Kidney epithelial cell (primary cell): ENCODE results near the gene WDR89. TPM values are rescaled to one million over a fixed set of nuclear protein-coding genes. Genes with fewer than 3 reads are reported as not detected.
A peak's percentile ranks its signal among the peaks of the same experiment; 100 is the strongest.

Source experiments
- DNase-seq: peaks from one replicate; pipeline ENCODE4 v3.0.0-alpha.2; 2010; ENCODE audit warnings: low read depth
- H3K27me3 ChIP-seq: 2 replicates; pipeline ENCODE4 v1.6.0; 2011; ENCODE audit warnings: low read length; ENCODE audit not compliant: control insufficient read depth, insufficient read depth
- H3K36me3 ChIP-seq: 2 replicates; pipeline ENCODE4 v1.5.1; 2011; ENCODE audit warnings: low read length; ENCODE audit not compliant: control insufficient read depth, insufficient read depth
- H3K4me3 ChIP-seq: 2 replicates; pipeline ENCODE4 v1.5.1; 2011; ENCODE audit warnings: low read depth, mild to moderate bottlenecking, control low read depth, low read length
- total RNA-seq: library from RNA; depleted of rRNA; stranded (reverse); fragments of >200 nt; gene quantifications from 2 replicates; pipeline ENCODE4 v1.2.3, GENCODE V29; 2015
- TF ChIP-seq, protein P1 (sequence below): IDR thresholded peaks from 2 replicates; pipeline ENCODE4 v1.5.1; 2011; ENCODE audit warnings: mild to moderate bottlenecking, moderate library complexity, low read length, control low read depth, inconsistent platforms; ENCODE audit not compliant: insufficient read depth, poor library complexity, severe bottlenecking

Gene WDR89
- total RNA-seq, 1 donor from 2014 or later: 12.2 TPM

- TF ChIP-seq, protein P1, sequence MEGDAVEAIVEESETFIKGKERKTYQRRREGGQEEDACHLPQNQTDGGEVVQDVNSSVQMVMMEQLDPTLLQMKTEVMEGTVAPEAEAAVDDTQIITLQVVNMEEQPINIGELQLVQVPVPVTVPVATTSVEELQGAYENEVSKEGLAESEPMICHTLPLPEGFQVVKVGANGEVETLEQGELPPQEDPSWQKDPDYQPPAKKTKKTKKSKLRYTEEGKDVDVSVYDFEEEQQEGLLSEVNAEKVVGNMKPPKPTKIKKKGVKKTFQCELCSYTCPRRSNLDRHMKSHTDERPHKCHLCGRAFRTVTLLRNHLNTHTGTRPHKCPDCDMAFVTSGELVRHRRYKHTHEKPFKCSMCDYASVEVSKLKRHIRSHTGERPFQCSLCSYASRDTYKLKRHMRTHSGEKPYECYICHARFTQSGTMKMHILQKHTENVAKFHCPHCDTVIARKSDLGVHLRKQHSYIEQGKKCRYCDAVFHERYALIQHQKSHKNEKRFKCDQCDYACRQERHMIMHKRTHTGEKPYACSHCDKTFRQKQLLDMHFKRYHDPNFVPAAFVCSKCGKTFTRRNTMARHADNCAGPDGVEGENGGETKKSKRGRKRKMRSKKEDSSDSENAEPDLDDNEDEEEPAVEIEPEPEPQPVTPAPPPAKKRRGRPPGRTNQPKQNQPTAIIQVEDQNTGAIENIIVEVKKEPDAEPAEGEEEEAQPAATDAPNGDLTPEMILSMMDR: no peak
- DNase-seq: no peak
- Histone ChIP-seq H3K36me3 (no peaks in the 10 kb centered on the region), H3K4me3 (no peak overlapping the region), H3K27me3 (no peaks in the 10 kb centered on the region)
Observed at GRCh38 chr14:63678536-63678935, 36.9 kb upstream of the WDR89 start.

DNA sequence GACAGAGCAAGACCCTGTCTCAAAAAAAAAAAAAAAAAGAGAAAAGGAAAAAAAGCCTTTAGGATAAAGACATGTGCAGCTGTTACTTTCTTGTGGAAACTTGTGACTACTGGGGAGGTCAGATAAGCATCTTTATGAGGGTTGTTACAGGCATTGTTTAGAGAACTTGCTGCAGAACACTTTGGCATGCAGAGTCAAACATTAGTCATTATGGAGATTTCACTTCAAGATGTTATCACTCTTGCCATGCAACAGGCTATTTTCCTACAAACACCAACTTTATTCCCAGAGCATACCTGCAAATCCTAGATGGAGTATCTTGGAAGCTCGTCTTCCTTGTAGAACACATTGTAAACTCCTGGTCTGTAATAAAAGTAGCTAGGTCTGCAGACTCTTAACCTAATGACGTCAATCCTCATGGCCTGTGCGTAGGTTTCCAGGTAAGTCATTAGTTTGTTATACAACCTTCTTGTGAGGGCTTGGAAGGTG, 36.3 kb upstream of the WDR89 start:
- TF ChIP-seq, protein P1: no peak
- Histone ChIP-seq H3K36me3 (no peaks in the 10 kb centered on the region), H3K27me3 (no peaks in the 10 kb centered on the region), H3K4me3 (no peak overlapping the region)
- DNase-seq: peak; percentile 69

DNA sequence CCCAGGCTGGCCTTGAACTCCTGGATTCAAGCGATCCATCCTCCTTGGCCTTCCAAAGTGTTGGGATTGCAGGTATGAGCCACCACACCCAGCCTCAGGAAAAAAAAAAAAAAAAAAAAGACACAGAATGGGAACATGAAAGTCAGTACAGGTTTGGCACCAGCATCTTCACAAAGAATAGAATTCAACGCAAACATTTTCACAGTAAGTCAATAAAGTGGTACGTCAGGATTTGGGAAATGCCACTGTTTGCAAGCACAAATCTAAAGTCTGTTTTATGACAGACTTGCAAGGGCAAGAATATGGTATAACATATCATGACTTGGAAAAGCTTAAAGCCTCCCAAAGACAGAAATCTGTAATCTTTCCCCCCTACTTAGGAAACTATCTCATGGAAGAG, 34.9 kb upstream of the WDR89 start:
- Histone ChIP-seq H3K4me3 (no peak overlapping the region), H3K36me3 (no peaks in the 10 kb centered on the region), H3K27me3 (no peaks in the 10 kb centered on the region)
- no peak for DNase-seq
- TF ChIP-seq, protein P1: no peak

GRCh38 chr14:63673886-63674497, 32.3 kb upstream of the WDR89 start:
- Histone ChIP-seq H3K4me3 (no peak overlapping the region), H3K36me3 (no peaks in the 10 kb centered on the region), H3K27me3 (no peaks in the 10 kb centered on the region)
- TF ChIP-seq, protein P1: no peak
- no peak for DNase-seq

- no peak for DNase-seq
- H3K36me3 ChIP-seq: no peaks in the 10 kb centered on the region
- H3K27me3 ChIP-seq: no peaks in the 10 kb centered on the region
- TF ChIP-seq, protein P1: no peak
- no peak overlapping the region for H3K4me3 ChIP-seq
Observed at GRCh38 chr14:63673255-63673654, 31.6 kb upstream of the WDR89 start.
